Esophagus muscularis mucosa (tissue), 4 donors: Measurements from ENCODE around the gene KIFBP.

Experiments
- EP300 ChIP-seq: sonication (generic); formaldehyde crosslinking; IDR thresholded peaks from one replicate; pipeline ENCODE4 v1.6.1; 2017; ENCODE audit warnings: antibody characterized with exemption
- POLR2A ChIP-seq: fragments of 450-650 bp; IDR thresholded peaks from one replicate; pipeline ENCODE4 v1.6.1; 2017; ENCODE audit warnings: antibody characterized with exemption, moderate library complexity, mild to moderate bottlenecking, low read depth
- POLR2AphosphoS5 ChIP-seq, 2 donors: sonication (generic); formaldehyde crosslinking; IDR thresholded peaks; one replicate each; pipeline ENCODE4 v1.6.1; 2017; ENCODE audit warnings: antibody characterized with exemption in 2 of 2
- TF ChIP-seq, protein P1 (sequence below), 3 experiments: fragments of 200-600 bp in 2 of 3; fragments of 450-650 bp in 1 of 3; sonication (generic) in 2 of 3; IDR thresholded peaks; one replicate each; pipeline ENCODE4 v1.5.1; 2017 to 2019; ENCODE audit warnings: antibody characterized with exemption in 3 of 3, mild to moderate bottlenecking in 2 of 3, moderate library complexity in 1 of 3

DNA sequence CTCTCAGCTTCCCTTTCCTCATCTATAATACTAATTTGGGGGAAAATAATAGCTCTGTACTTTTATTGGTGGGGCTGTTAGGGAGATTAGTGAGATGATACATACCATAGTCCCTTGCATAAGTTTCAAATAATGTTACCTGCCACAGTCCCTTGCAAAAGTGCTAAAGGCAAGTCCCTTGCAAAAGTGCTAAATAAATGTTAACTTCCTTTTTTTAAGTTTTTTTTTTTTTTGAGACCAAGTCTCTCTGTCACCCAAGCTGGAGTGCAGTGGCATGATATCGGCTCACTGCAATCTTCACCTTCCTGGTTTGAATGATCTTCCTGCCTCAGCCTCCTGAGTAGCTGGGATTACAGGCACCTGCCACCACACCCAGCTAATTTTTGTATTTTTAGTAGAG lies 55.9 kb downstream of the KIFBP start:
- TF ChIP-seq, protein P1, sequence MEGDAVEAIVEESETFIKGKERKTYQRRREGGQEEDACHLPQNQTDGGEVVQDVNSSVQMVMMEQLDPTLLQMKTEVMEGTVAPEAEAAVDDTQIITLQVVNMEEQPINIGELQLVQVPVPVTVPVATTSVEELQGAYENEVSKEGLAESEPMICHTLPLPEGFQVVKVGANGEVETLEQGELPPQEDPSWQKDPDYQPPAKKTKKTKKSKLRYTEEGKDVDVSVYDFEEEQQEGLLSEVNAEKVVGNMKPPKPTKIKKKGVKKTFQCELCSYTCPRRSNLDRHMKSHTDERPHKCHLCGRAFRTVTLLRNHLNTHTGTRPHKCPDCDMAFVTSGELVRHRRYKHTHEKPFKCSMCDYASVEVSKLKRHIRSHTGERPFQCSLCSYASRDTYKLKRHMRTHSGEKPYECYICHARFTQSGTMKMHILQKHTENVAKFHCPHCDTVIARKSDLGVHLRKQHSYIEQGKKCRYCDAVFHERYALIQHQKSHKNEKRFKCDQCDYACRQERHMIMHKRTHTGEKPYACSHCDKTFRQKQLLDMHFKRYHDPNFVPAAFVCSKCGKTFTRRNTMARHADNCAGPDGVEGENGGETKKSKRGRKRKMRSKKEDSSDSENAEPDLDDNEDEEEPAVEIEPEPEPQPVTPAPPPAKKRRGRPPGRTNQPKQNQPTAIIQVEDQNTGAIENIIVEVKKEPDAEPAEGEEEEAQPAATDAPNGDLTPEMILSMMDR (IDR thresholded peaks at IDR 0.05), result no peak
- TF ChIP-seq EP300, result no peak
- TF ChIP-seq POLR2A, result no peak
- TF ChIP-seq POLR2AphosphoS5 (IDR thresholded peaks at IDR 0.05), result no peak
